ES-I3 (cell line): ENCODE measurements around the gene GH2.
"Not testable (repeated sequence)": the region's sequence is repeated elsewhere in the genome, so short reads cannot be mapped to it uniquely, and the experiment has no call there.

Source experiments
- H3K36me3 ChIP-seq: 2 replicates; pipeline ENCODE4 v1.6.1; 2013; ENCODE audit warnings: mild to moderate bottlenecking, low read length, control low read depth, moderate library complexity; ENCODE audit not compliant: insufficient read depth
- H3K4me1 ChIP-seq: 2 replicates; pipeline ENCODE4 v1.6.1; 2013; ENCODE audit warnings: mild to moderate bottlenecking, control low read depth, low read length; ENCODE audit not compliant: insufficient read depth
- H3K9ac ChIP-seq: 2 replicates; pipeline ENCODE4 v1.6.1; 2013; ENCODE audit warnings: low read depth, mild to moderate bottlenecking, low read length, moderate library complexity
- H3K9me3 ChIP-seq: 2 replicates; pipeline ENCODE4 v1.6.1; 2013; ENCODE audit warnings: mild to moderate bottlenecking, low read length, moderate library complexity; ENCODE audit not compliant: control insufficient read depth, insufficient read depth

GH2 gene

GRCh38 chr17:63843910-63844677 is 37.6 kb downstream of the GH2 start:
- Histone ChIP-seq H3K9me3 (no peaks in the 10 kb centered on the region), H3K36me3 (no peaks in the 10 kb centered on the region), H3K4me1 (peaks cover 11% of the 10 kb centered on the region), H3K9ac (peak overlapping the region; percentile 69; the same call in 1 of the 2 replicates)

- H3K9me3 ChIP-seq, H3K36me3 ChIP-seq: not testable (repeated sequence)
- Histone ChIP-seq H3K9ac (peak overlapping the region; percentile 69), H3K4me1 (peaks cover 16% of the 10 kb centered on the region)
These were observed 38.3 kb downstream of the GH2 start for GRCh38 chr17:63843387-63843888.

GRCh38 chr17:63842540-63843386 is 39.0 kb downstream of the GH2 start, which contains the start of gene SMARCD2:
Gene SMARCD2, minus strand, starts transcription at chr17:63842685. Its CDS starts 11 bp downstream, at chr17:63842674.
- Histone ChIP-seq H3K9me3 (no peaks in the 10 kb centered on the region), H3K9ac (peak within 1 kb of the TSS; percentile 74), H3K4me1 (peaks cover 20% of the 10 kb centered on the region)

GRCh38 chr17:63842173-63842539 is 39.6 kb downstream of the GH2 start:
- Histone ChIP-seq H3K9me3 (no peaks in the 10 kb centered on the region), H3K4me1 (peaks cover 20% of the 10 kb centered on the region), H3K9ac (peak overlapping the region; percentile 74), H3K36me3 (no peaks in the 10 kb centered on the region)

More at GRCh38 chr17:63842540-63843386, 39.0 kb downstream of the GH2 start, which contains the start of gene SMARCD2:
- H3K36me3 ChIP-seq: no peaks in the 10 kb centered on the region

GRCh38 chr17:63841350-63842172 is 40.2 kb downstream of the GH2 start:
- Histone ChIP-seq H3K9ac (peak overlapping the region; percentile 74), H3K9me3 (no peaks in the 10 kb centered on the region), H3K36me3 (0 out of 2 replicates have a peak, but pooled peaks cover 3% of the 10 kb centered on the region), H3K4me1 (peaks cover 20% of the 10 kb centered on the region)

- Histone ChIP-seq H3K36me3 (0 out of 2 replicates have a peak, but pooled peaks cover 4% of the 10 kb centered on the region), H3K4me1 (peaks cover 20% of the 10 kb centered on the region), H3K9me3 (no peaks in the 10 kb centered on the region), H3K9ac (peak overlapping the region; percentile 74)
These were observed 41.0 kb downstream of the GH2 start for GRCh38 chr17:63840591-63841349.

- peak overlapping the region; percentile 18; the same call in 1 of the 2 replicates for H3K9ac ChIP-seq
- H3K36me3 ChIP-seq: peaks cover 10% of the 10 kb centered on the region; the same call in 1 of the 2 replicates
- H3K4me1 ChIP-seq: peaks cover 20% of the 10 kb centered on the region
- H3K9me3 ChIP-seq: no peaks in the 10 kb centered on the region
These were observed 43.0 kb downstream of the GH2 start for GRCh38 chr17:63838631-63839171.

- Histone ChIP-seq H3K9ac (no peak overlapping the region), H3K36me3 (peaks cover 13% of the 10 kb centered on the region; the same call in 1 of the 2 replicates)
These were observed 43.7 kb downstream of the GH2 start for GRCh38 chr17:63837962-63838600.

GRCh38 chr17:63837480-63837879 is 44.3 kb downstream of the GH2 start:
- no peak overlapping the region for H3K9ac ChIP-seq
- no peaks in the 10 kb centered on the region for H3K9me3 ChIP-seq
- H3K36me3 ChIP-seq: peaks cover 19% of the 10 kb centered on the region
- H3K4me1 ChIP-seq: peaks cover 20% of the 10 kb centered on the region

More at GRCh38 chr17:63837962-63838600, 43.7 kb downstream of the GH2 start:
- H3K9me3 ChIP-seq: no peaks in the 10 kb centered on the region
- peaks cover 20% of the 10 kb centered on the region for H3K4me1 ChIP-seq

- Histone ChIP-seq H3K9ac (no peak overlapping the region), H3K36me3 (peaks cover 20% of the 10 kb centered on the region), H3K4me1 (peaks cover 20% of the 10 kb centered on the region), H3K9me3 (no peaks in the 10 kb centered on the region)
These were observed 44.9 kb downstream of the GH2 start for GRCh38 chr17:63836811-63837210.

GRCh38 chr17:63835167-63835720 is 46.5 kb downstream of the GH2 start:
- no peaks in the 10 kb centered on the region for H3K9me3 ChIP-seq
- H3K9ac ChIP-seq: no peak overlapping the region
- H3K4me1 ChIP-seq: peaks cover 15% of the 10 kb centered on the region
- peaks cover 36% of the 10 kb centered on the region for H3K36me3 ChIP-seq

GRCh38 chr17:63834431-63835166 is 47.1 kb downstream of the GH2 start:
- peaks cover 15% of the 10 kb centered on the region for H3K4me1 ChIP-seq
- no peaks in the 10 kb centered on the region for H3K9me3 ChIP-seq
- no peak overlapping the region for H3K9ac ChIP-seq
- peaks cover 42% of the 10 kb centered on the region for H3K36me3 ChIP-seq
